Thoracic aorta (tissue), 2 donors: ENCODE results near the gene KRTAP25-1. TPM values are rescaled to one million over a fixed set of nuclear protein-coding genes. Genes with fewer than 3 reads are reported as not detected.
A peak's percentile ranks its signal among the peaks of the same experiment; 100 is the strongest.

Experiments used
- ATAC-seq: fragments of 150-250 bp; one replicate; pipeline ENCODE4 v1.8.0; 2017; ENCODE audit warnings: low read depth; ENCODE audit not compliant: insufficient number of reproducible peaks, low FRiP score
- DNase-seq: peaks from one replicate; pipeline ENCODE4 v3.0.0-alpha.2; 2020; ENCODE audit warnings: low spot score
- H3K27ac ChIP-seq, 2 donors: fragments of 200-600 bp; sonication (generic); 1 replicate in 1 of 2; 2 replicates in 1 of 2; pipeline ENCODE4 v1.5.1; 2016; ENCODE audit warnings: mild to moderate bottlenecking in 2 of 2, moderate library complexity in 2 of 2
- H3K27me3 ChIP-seq: fragments of 200-600 bp; sonication (generic); replicated peaks from 2 replicates; pipeline ENCODE4 v1.6.0; 2016; ENCODE audit warnings: mild to moderate bottlenecking; ENCODE audit not compliant: insufficient read depth
- H3K36me3 ChIP-seq: fragments of 200-600 bp; sonication (generic); one replicate; pipeline ENCODE4 v1.5.1; 2016
- H3K4me1 ChIP-seq, 2 donors: fragments of 200-600 bp; sonication (generic); 1 replicate in 1 of 2; 2 replicates in 1 of 2; pipeline versions ENCODE4 v1.5.1 to v1.6.0; 2016; ENCODE audit warnings: low read depth in 2 of 2, mild to moderate bottlenecking in 1 of 2; ENCODE audit not compliant: control insufficient read depth in 1 of 2
- H3K4me3 ChIP-seq: fragments of 200-600 bp; sonication (generic); 2 replicates; pipeline ENCODE4 v1.5.1; 2016; ENCODE audit warnings: mild to moderate bottlenecking
- H3K9me3 ChIP-seq: fragments of 200-600 bp; sonication (generic); 2 replicates; pipeline ENCODE4 v1.5.1; 2016
- CTCF ChIP-seq: fragments of 200-600 bp; sonication (generic); IDR thresholded peaks from one replicate; pipeline ENCODE4 v1.5.1; 2019; ENCODE audit warnings: antibody characterized with exemption
- total RNA-seq, 2 donors: library from RNA; depleted of rRNA; stranded (reverse); fragments of >200 nt; gene quantifications; one replicate each; pipeline versions ENCODE4 v1.1.0 to v1.2.3, GENCODE V29; 2016

KRTAP25-1 gene
- total RNA-seq, 2 donors from 2014 or later = not detected

GRCh38 chr21:30333736-30334135 lies 44.4 kb upstream of the KRTAP25-1 start:
- H3K4me1 ChIP-seq = no peaks in the 10 kb centered on the region
- TF ChIP-seq CTCF = no peak
- H3K36me3 ChIP-seq = no peaks in the 10 kb centered on the region
- peak overlapping the region; percentile 16 for H3K4me3 ChIP-seq
- no peaks in the 10 kb centered on the region for H3K9me3 ChIP-seq
- no peaks in the 10 kb centered on the region for H3K27me3 ChIP-seq
- no peak for DNase-seq
- H3K27ac ChIP-seq = no peak overlapping the region
- ATAC-seq = no peak

DNA sequence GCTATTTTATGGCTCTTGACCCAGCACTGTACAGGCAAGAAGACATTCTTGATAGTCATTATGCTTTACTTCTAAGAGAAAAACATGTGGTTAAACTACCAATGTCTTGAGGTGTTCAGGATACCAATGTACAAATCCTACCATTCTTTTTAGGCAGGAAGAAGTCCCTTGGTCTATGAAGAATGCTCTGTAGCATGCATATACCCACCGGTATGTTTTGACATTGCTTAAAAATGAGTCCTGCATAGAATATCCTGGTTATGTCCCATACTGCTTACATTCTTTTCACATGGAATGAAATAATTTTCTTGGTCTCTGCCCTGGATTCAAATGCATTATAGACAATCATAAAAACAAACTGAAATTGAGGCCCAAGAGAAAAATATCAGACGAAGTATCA lies 43.4 kb upstream of the KRTAP25-1 start:
- ATAC-seq (no peak), DNase-seq (no peak)
- no peaks in the 10 kb centered on the region for H3K4me1 ChIP-seq
- no peak overlapping the region for H3K4me3 ChIP-seq
- H3K9me3 ChIP-seq = no peaks in the 10 kb centered on the region
- no peak overlapping the region for H3K27ac ChIP-seq
- no peaks in the 10 kb centered on the region for H3K36me3 ChIP-seq
- H3K27me3 ChIP-seq = no peaks in the 10 kb centered on the region
- TF ChIP-seq CTCF = no peak

DNA sequence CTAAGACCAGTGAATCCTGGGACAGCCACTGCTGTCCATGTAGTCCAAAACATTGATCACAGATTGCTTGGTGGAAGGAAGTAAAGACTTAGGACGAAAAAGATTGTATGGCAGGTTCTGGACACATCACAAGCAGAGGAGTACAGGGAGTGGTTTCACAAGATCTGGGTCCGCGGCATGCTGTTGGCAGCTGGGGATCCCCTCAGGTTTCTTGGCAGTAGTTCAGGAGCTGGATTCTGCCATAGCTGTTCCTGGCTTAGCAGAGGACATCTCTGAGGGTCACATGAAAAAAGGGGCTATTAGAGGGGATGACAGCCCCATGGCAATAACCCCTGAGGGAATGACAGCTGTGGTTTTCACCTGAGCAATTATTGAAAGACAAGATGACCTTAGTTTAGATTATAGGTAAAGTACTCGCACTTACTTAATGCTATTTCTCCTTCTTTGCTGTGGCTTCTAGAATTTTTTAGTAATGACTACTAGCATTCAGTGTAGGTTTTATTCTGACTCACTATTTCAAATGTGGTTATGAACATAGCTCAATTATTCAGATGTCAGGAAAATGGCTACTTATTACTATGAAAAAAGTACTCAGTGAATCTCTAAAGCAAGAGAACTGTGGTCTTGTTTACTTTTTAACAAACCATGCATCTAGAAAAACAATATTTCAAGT lies 40.0 kb upstream of the KRTAP25-1 start:
- no peaks in the 10 kb centered on the region for H3K36me3 ChIP-seq
- no peaks in the 10 kb centered on the region for H3K4me1 ChIP-seq
- H3K27ac ChIP-seq = no peak overlapping the region
- TF ChIP-seq CTCF = no peak
- ATAC-seq = no peak
- H3K4me3 ChIP-seq = no peak overlapping the region
- H3K27me3 ChIP-seq = no peaks in the 10 kb centered on the region
- peaks cover 5% of the 10 kb centered on the region for H3K9me3 ChIP-seq
- DNase-seq = no peak

- Histone ChIP-seq H3K27ac (no peak overlapping the region), H3K27me3 (no peaks in the 10 kb centered on the region), H3K36me3 (no peaks in the 10 kb centered on the region), H3K4me1 (no peaks in the 10 kb centered on the region), H3K9me3 (peaks cover 5% of the 10 kb centered on the region), H3K4me3 (no peak overlapping the region)
- DNase-seq (no peak), ATAC-seq (no peak)
- no peak for TF ChIP-seq CTCF
These were observed 37.1 kb upstream of the KRTAP25-1 start for GRCh38 chr21:30326390-30326789.

DNA sequence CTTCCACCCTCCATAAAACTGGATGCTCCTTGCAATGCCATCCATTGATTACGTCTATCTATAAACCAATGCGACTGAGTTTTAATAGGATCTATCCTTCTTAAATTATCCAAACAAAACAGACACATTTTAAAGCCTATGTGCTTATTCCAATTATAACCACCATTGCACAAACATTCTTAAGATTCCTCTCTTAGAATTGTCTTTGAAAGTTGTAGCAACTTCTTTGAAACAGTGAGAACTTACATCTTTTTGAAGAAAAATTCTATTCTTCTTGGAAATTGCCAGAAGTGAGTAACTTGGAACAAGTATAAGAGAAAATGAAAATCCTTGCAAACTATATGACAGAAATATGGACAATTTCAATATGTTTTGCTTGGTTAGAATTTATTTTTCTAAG lies 30.9 kb upstream of the KRTAP25-1 start, which contains the start of gene KRTAP26-1:
Gene KRTAP26-1, minus strand, starts transcription at position 101 of the 400 bp plus-strand sequence. CDS start 280 bp downstream, outside the sequence.
- no peak for DNase-seq
- Histone ChIP-seq H3K4me1 (no peaks in the 10 kb centered on the region), H3K36me3 (no peaks in the 10 kb centered on the region), H3K27me3 (no peaks in the 10 kb centered on the region), H3K27ac (no peak within 1 kb of the TSS), H3K4me3 (no peak within 1 kb of the TSS), H3K9me3 (no peaks in the 10 kb centered on the region)
- no peak for TF ChIP-seq CTCF
- ATAC-seq = no peak
